GM13976 (cell line): Measurements from ENCODE around the gene SH3TC1.

Source experiments
- DNase-seq: peaks from one replicate; pipeline ENCODE4 v3.0.0; 2012; ENCODE audit warnings: low spot score
- CTCF ChIP-seq: IDR thresholded peaks from 2 replicates; pipeline ENCODE4 v1.5.1; 2012; ENCODE audit warnings: borderline replicate concordance, mild to moderate bottlenecking; ENCODE audit not compliant: insufficient read depth; ENCODE audit errors: extremely low read depth, missing control alignments, control extremely low read depth
- in situ Hi-C: fragments of 300-500 bp; cut with MboI; formaldehyde crosslinking; loops from one replicate; pipeline ENCODE4 v1.12.0; 2022; ENCODE audit warnings: low sequenced_read_pairs, mixed read lengths, inconsistent platforms; ENCODE audit not compliant: unreplicated experiment

Gene SH3TC1

GRCh38 chr4:8273450-8273849 is 74.4 kb downstream of the SH3TC1 start:
- in situ Hi-C loops = no loop called here
- TF ChIP-seq CTCF = no peak
- no peak for DNase-seq

GRCh38 chr4:8274066-8274652 is 75.1 kb downstream of the SH3TC1 start:
- in situ Hi-C loops = no loop called here

DNA sequence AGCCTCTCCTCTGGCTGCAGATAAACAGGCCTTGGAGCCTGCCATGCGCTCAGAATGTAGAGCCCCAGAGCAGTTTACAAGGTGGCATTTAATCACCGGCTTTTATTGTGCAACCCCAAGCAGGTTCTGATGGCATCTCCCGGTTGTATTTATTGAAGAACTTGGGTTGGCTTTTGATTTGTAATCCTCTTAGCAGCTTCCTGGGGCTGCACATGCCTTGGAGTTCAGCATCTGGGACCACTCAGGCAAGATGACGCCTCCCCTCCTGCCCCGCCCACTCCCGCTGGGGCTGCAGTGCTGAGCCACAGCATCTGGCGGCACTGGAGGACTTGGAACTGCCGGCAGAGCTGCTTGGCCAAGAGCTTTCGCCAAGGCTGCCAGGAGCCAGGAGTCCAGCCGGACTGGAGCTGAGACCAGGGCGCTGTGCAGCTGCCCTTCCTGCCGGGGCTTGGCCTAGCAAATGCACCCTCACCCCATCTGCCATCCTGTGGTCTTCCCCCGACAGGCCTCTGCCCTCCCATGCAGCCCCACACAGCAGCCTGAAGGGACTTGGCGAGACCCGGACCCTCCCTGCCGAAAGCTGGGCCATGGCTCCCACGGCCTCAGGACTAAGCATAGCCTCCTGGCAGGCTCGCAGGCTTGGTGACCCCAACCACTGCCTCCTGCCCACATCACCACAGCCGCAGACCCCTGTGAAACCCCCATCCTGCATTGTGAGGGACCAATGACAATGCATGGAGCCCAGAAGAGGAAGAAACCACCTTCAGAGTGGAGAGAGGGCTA is 75.9 kb downstream of the SH3TC1 start:
- no peak for DNase-seq
- no peak for TF ChIP-seq CTCF
- in situ Hi-C loops = no loop called here

More at GRCh38 chr4:8274066-8274652, 75.1 kb downstream of the SH3TC1 start:
- DNase-seq = no peak
- TF ChIP-seq CTCF = no peak

DNA sequence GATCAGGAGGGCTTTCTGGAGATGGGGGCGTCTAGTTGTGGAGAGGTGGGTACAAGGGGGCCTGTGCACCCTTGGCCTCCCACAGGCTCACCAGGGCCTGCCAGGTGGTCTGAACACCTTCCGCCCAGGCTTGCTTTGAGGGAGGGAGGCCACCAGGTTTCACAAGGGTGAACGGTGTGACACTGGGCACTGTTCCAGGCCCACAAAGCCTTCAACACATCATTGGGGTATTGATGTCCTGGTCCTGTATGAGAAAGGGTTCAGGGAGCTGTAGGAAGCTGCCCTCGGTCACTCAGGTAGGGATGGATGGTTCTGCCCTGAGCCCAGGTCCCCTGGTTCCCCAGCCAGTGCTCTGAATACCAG is 76.4 kb downstream of the SH3TC1 start:
- in situ Hi-C loops = no loop called here
- TF ChIP-seq CTCF = no peak
- DNase-seq = no peak

DNA sequence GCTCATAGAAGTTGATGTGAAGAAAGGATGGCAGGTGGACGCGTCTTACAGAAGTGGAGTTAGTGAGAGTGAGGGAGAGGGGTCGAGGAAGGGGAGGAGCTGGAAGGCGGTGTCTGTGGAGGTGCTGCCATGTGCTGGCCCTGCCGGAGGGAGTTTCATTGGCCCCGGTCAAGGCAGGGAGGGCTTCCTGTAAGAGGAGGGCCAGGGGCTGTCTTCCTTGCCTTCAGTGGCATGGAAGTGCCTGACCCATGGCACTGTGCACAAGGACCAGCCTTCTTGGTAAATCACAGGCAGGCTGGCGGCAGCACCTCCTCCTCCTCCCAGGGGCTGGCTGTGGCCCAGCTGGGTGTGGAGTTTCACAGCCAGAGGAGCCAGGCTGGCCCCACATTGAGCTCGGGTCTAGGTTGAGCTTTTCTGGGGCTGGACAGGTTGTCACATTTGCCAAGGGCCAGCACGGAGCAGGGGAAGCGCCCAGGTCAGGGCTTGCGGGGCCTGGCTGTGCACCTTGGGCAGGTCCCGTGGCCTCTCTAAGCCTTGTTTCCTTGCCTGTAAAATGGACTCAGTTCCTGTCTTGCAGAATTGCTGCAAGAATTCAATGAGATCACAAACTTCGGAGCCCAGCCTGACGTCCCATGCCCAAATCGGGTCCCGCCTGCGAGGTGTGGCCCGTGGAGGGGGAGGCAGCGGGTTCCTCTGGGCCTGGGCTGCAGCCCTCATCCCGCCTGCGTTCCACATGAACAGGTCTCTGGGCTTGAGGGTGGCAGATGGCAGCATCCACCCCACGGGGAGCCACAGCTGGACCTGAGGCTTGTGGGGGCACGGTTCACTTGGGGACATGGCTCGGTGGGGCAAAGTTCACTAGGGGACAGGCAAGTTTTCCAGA is 77.5 kb downstream of the SH3TC1 start:
- no peak for TF ChIP-seq CTCF
- in situ Hi-C loops = no loop called here
- no peak for DNase-seq

DNA sequence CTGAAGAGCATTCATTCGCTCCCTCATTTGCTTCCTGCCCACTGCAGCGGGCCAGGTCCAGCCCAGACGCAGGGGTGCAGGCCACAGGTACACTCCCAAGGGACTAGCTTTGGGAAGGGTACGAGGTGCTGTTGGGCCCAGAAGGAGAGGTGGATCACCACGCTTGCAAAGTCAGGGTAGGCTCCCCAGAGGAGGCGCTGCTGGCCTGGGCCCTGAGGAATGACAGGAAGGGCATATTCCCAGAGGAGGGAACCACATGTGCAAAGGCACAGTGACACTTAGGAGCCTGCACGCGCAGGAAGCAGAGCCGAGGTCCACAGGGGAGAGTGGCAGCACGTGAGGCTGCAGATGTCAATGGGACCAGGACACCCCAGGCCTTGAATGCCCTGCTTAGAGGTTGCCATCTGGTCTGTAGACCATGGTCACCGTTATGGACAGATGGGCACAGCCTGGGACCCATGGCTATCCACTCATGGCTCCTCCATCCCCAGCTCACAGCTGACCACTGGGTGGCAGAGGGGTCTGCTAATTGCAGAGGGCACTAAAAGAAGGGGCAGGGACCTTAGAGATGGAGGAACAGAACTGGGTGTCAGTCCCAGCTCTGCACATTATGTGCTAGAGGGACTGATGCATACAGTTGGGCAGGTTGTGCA is 78.4 kb downstream of the SH3TC1 start:
- DNase-seq = no peak
- no peak for TF ChIP-seq CTCF
- in situ Hi-C loops = no loop called here
